GM19193 (cell line): ENCODE results near the gene FAM107B.

Experiments
- POLR2A ChIP-seq: IDR thresholded peaks from 4 replicates; pipeline ENCODE4 v1.6.1; 2011; ENCODE audit not compliant: insufficient read depth, insufficient read length; ENCODE audit errors: extremely low read depth

The FAM107B gene

GRCh38 chr10:14595526-14596182 lies 179.0 kb downstream of the FAM107B start:
- no peak for TF ChIP-seq POLR2A

GRCh38 chr10:14594878-14595525 lies 179.7 kb downstream of the FAM107B start:
- no peak for TF ChIP-seq POLR2A

- no peak for TF ChIP-seq POLR2A
Observed at GRCh38 chr10:14593806-14594205, 180.9 kb downstream of the FAM107B start.

- no peak for TF ChIP-seq POLR2A
Observed at GRCh38 chr10:14592566-14592965, 182.1 kb downstream of the FAM107B start.

GRCh38 chr10:14592026-14592425 lies 182.7 kb downstream of the FAM107B start:
- TF ChIP-seq POLR2A, result no peak

DNA sequence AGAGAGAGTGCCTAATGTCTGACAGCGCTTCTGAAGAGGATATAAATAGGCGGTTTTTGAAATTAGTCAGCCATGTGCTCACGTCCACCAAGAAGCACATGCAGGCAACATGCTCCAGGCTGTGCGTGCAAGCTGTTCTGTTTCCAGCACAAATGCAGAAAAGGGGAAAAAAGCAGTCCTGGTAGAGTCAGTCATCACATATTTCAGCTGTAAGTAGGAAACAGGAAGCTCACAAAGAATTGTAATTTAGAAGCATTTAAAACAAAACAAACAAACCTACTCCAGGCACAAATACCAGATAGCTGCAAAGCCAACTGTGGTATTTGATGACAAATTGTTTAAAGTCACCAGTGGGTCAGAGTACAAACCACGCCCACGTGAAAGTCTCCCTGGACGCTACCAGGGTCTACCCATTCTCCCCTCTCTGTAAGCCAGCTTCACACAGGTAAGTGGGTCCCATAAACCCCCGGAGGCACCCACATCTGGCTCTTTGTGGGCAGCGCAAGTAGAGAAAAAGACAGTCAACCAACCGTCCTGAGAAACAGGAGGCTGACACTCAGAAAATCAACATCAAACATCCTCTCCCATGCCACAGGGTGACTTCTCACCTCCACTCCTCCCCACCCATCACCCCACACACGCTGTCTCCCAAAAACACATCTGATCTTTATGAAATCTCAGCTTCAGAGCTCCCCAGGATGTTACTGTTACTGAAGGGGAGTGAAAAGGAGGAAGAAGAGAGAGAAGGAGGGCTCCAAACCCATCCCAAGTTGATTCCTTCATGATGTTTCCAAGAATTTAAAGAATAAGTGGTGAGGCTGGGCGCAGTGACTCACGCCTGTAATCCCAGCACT lies 186.4 kb downstream of the FAM107B start:
- no peak for TF ChIP-seq POLR2A

DNA sequence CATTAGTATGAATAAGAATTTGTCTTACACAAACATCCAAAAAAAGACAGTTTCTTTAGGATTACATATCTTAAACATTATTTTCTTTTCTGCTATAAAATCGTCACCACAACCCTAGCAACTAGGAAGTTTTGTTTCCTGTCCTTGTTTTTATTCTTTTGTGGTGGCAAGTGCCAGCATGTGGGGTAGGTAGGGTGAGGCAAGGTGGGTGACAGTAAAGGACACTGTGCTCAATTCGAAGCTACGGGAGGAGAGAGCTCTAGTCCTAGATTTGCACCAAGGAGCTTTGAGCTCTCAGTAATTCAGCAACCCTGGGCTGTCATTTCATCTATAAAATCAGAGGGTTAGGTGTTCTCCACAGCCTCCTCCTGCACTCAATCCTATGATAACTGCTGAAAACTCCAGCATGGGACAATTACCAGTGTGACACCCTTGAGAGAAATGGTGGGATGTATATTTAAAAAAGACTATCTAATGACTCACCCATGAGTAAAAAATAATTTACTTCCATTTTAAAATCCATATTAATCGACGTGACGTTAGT lies 187.1 kb downstream of the FAM107B start:
- no peak for TF ChIP-seq POLR2A

- no peak for TF ChIP-seq POLR2A
Observed at GRCh38 chr10:14586901-14587300, 187.8 kb downstream of the FAM107B start.

DNA sequence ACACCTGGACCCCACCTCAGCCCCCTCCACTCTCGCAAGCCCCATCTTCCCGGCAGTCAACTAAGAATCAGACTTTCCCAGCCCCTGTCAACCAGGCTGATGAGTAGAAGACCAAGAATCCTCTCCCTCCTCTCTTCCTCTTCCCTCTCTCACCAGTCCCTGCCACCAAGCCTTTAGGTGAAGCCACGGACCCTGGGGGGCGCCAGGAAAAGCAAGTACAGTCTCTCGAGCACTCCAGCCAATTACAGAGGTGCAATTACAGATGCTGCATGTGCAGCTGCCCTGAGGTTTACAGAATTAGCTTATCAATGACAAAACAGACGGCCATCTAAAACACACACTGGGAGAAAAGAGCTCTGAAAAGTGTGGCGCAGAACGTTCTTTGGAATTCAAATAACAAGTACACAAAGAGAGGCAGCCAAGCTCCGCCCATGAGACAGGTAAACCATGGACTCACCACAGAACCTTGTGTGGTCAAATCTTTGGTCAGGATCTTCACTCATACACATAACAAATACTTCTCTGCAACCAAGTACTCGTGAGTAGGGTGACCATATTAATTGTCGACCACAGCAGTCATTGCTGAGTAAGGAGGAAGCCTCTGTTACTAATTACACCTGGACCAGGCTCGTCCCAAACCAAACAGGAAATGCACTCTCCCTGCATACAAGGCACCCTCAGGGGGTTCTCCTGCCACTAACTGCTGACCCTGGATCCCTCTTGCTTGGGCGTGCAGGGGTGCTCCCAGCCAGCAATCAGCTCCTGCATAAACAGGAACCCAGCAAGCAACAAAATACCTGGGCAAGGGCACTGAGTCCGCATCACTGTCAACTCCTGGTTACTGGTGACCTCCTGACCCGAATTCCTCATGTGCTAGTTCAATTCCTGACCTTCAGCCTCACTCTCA lies 189.2 kb downstream of the FAM107B start:
- TF ChIP-seq POLR2A, result no peak

- no peak for TF ChIP-seq POLR2A
Observed at GRCh38 chr10:14584661-14585060, 190.0 kb downstream of the FAM107B start.

- no peak for TF ChIP-seq POLR2A
Observed at GRCh38 chr10:14583967-14584366, 190.7 kb downstream of the FAM107B start.

DNA sequence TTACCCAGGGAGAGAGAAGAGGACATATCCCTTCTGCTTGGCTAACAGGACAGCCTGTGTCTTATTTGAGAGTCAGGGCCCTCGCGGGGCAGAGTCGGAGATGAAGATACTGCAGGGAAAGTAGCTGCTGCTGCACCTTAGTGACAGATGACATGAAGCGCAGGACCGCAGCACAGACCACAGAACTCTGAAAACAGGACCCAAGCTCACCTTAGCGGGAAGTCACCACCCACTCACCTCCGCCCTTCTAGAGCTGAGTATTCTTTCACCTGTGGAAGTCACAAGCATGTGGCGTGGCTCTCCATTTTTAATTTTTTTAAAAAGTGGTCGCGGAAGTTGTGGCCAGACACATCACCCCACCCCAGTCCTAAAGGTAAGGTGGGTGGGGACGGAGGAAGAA lies 191.4 kb downstream of the FAM107B start:
- no peak for TF ChIP-seq POLR2A

- no peak for TF ChIP-seq POLR2A
Observed at GRCh38 chr10:14581553-14582321, 193.0 kb downstream of the FAM107B start.

DNA sequence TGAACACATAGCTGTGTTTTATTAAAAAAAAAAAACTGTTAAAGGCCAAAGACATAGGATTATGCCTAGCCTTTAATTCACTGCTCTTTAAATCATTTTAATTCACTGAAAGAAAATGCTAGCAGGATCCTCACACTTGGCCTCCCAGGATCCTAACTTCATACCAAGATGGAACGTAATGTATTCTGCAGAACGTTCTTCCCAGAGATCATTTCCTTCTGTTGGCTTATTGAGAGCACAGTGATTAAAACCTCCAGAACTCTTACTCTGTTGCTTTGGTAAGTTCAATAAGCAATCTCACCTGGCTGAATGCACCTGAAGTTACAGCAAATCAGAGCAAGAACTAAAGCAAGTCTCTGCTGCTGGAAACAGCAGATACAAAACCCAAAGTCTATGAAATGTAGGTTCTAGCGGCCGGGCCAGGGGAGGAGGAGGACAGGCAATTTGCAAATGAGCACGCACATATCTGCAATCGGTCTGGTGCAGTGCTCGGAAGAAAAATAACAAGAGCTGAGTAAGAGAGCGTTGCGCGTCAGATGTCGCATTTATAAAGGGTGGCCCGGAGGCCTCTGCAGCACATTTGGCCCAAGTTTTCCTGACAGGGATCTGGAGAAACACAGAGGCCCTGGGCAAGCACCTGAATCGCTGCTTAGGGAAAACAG lies 193.9 kb downstream of the FAM107B start:
- no peak for TF ChIP-seq POLR2A

DNA sequence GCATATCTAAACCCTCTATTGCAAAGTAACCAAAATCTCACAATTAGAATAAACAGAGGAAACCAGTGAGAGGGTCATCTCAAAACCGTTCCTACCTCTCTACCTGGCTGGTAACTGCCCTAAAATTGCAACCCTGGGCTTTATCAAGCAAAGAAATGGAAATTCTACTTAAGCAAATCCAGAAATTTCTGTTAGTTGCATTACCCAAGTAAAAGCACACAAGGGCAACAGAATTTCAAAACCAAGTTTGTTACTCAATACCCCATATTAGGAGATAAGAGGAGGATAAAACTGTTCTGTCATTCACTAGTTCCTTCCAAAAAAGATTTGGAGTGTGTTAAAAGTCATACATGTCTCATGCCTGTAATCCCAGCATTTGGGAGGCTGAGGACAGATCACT lies 195.3 kb downstream of the FAM107B start:
- TF ChIP-seq POLR2A, result no peak
